ENCODE data around the gene NPTN.

DNA sequence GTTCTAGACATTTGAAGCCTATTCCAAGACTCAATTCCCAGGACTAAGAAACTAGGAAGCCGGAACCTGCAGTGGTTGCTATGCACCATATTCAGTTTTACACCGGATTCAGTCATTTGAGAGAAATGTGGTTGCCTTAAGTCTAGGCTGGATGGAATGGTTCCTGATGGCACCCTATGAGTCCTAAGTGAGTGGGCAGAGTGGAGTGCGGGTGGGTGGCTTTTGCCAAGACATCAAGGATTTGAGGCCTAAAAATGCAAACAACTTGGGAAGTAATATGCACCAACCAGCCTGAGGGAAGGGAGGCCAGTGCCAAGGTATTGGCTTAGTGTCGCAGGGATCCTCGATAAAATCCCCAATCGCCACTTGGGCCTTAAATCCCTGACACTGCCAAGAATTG, 46.8 kb upstream of the NPTN start:
- TF ChIP-seq, protein P1, sequence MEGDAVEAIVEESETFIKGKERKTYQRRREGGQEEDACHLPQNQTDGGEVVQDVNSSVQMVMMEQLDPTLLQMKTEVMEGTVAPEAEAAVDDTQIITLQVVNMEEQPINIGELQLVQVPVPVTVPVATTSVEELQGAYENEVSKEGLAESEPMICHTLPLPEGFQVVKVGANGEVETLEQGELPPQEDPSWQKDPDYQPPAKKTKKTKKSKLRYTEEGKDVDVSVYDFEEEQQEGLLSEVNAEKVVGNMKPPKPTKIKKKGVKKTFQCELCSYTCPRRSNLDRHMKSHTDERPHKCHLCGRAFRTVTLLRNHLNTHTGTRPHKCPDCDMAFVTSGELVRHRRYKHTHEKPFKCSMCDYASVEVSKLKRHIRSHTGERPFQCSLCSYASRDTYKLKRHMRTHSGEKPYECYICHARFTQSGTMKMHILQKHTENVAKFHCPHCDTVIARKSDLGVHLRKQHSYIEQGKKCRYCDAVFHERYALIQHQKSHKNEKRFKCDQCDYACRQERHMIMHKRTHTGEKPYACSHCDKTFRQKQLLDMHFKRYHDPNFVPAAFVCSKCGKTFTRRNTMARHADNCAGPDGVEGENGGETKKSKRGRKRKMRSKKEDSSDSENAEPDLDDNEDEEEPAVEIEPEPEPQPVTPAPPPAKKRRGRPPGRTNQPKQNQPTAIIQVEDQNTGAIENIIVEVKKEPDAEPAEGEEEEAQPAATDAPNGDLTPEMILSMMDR (IDR thresholded peaks at IDR 0.05; ENCODE audit: low read depth, low read length) = no peak
- no peak for TF ChIP-seq POLR2A (IDR thresholded peaks at IDR 0.05; ENCODE audit: extremely low read depth, insufficient read length)

Measured in NB4 (cell line).